Neural progenitor cell (in vitro differentiated cells): ENCODE results near the gene VCL.

Source experiments
- EZH2 ChIP-seq: fragments of 200-600 bp; sonication (generic); IDR thresholded peaks from 2 replicates; pipeline ENCODE4 v1.6.1; 2017; ENCODE audit warnings: antibody characterized with exemption, mild to moderate bottlenecking, moderate library complexity
- EZH2phosphoT487 ChIP-seq: fragments of 200-600 bp; sonication (generic); IDR thresholded peaks from 2 replicates; pipeline ENCODE4 v1.6.1; 2017; ENCODE audit warnings: antibody characterized with exemption
- TF ChIP-seq, protein P1 (sequence below): fragments of 200-600 bp; sonication (generic); IDR thresholded peaks from 2 replicates; pipeline ENCODE4 v1.5.1; 2017; ENCODE audit warnings: antibody characterized with exemption, mild to moderate bottlenecking

DNA sequence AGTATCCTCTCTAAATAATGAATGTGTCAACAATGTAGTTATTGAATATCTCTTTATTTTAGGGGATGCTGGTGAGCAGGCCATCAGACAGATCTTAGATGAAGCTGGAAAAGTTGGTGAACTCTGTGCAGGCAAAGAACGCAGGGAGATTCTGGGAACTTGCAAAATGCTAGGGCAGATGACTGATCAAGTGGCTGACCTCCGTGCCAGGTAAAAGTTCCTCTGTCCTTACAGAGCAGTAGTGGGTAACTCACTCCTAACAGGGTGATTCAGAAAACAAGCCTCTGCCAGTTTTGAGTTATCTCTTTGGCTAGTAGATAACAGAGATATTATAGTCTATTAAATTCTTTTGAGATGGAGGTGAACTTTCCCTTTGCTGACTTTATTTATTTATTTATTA lies 85.4 kb downstream of the VCL start:
- TF ChIP-seq, protein P1, sequence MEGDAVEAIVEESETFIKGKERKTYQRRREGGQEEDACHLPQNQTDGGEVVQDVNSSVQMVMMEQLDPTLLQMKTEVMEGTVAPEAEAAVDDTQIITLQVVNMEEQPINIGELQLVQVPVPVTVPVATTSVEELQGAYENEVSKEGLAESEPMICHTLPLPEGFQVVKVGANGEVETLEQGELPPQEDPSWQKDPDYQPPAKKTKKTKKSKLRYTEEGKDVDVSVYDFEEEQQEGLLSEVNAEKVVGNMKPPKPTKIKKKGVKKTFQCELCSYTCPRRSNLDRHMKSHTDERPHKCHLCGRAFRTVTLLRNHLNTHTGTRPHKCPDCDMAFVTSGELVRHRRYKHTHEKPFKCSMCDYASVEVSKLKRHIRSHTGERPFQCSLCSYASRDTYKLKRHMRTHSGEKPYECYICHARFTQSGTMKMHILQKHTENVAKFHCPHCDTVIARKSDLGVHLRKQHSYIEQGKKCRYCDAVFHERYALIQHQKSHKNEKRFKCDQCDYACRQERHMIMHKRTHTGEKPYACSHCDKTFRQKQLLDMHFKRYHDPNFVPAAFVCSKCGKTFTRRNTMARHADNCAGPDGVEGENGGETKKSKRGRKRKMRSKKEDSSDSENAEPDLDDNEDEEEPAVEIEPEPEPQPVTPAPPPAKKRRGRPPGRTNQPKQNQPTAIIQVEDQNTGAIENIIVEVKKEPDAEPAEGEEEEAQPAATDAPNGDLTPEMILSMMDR: no peak
- TF ChIP-seq EZH2: no peak
- TF ChIP-seq EZH2phosphoT487: no peak
